Endodermal cell (in vitro differentiated cells): Measurements from ENCODE around the gene TTC28. TPM values are rescaled to one million over a fixed set of nuclear protein-coding genes. Genes with fewer than 3 reads are reported as not detected.

ENCODE experiments used
- DNase-seq: peaks from one replicate; pipeline ENCODE4 v3.0.0-alpha.2; 2017
- H3K27ac ChIP-seq: 2 replicates; pipeline ENCODE4 v1.5.1; 2013; ENCODE audit warnings: mild to moderate bottlenecking, low read depth, low read length, moderate library complexity
- H3K27me3 ChIP-seq: 2 replicates; pipeline ENCODE4 v1.6.1; 2013; ENCODE audit warnings: mild to moderate bottlenecking, low read length, moderate library complexity; ENCODE audit not compliant: insufficient read depth, control insufficient read depth, poor library complexity, severe bottlenecking
- H3K36me3 ChIP-seq: 2 replicates; pipeline ENCODE4 v1.7.0; 2013; ENCODE audit warnings: mild to moderate bottlenecking, low read length, moderate library complexity; ENCODE audit not compliant: control insufficient read depth, insufficient read depth
- H3K4me1 ChIP-seq: one replicate; pipeline ENCODE4 v1.7.0; 2013; ENCODE audit warnings: low read length; ENCODE audit not compliant: control insufficient read depth, insufficient read depth
- H3K4me3 ChIP-seq: 2 replicates; pipeline ENCODE4 v1.5.1; 2013; ENCODE audit warnings: mild to moderate bottlenecking, low read length, moderate library complexity
- H3K9ac ChIP-seq: 2 replicates; pipeline ENCODE4 v1.6.1; 2013; ENCODE audit warnings: mild to moderate bottlenecking, low read length, moderate library complexity; ENCODE audit not compliant: poor library complexity, severe bottlenecking; ENCODE audit errors: extremely low read depth
- H3K9me3 ChIP-seq: 2 replicates; pipeline ENCODE4 v1.6.1; 2013; ENCODE audit warnings: mild to moderate bottlenecking, low read length, moderate library complexity; ENCODE audit not compliant: control insufficient read depth
- H3K27ac Mint-ChIP-seq: 2 replicates; pipeline ENCODE4 v1.8.0; 2020; ENCODE audit warnings: mixed read lengths
- H3K27me3 Mint-ChIP-seq: 2 replicates; pipeline ENCODE4 v1.8.0; 2021; ENCODE audit warnings: mild to moderate bottlenecking, mixed read lengths; ENCODE audit not compliant: insufficient read depth
- H3K36me3 Mint-ChIP-seq: 2 replicates; pipeline ENCODE4 v1.8.0; 2020; ENCODE audit warnings: low read depth, mixed read lengths
- H3K4me1 Mint-ChIP-seq: 2 replicates; pipeline ENCODE4 v1.8.0; 2020; ENCODE audit warnings: mixed read lengths
- H3K4me3 Mint-ChIP-seq: 2 replicates; pipeline ENCODE4 v1.8.0; 2020; ENCODE audit warnings: mild to moderate bottlenecking, moderate library complexity, mixed read lengths
- H3K9me3 Mint-ChIP-seq: 2 replicates; pipeline ENCODE4 v1.8.0; 2020; ENCODE audit warnings: mild to moderate bottlenecking, mixed read lengths
- WGBS, 2 experiments: methylation state at CpG; one replicate each; pipeline versions ENCODE4 v1.1.5 to v1.1.7; 2013; ENCODE audit warnings: missing lambda C conversion rate in 2 of 2, mixed read lengths in 1 of 2; ENCODE audit not compliant: insufficient coverage in 1 of 2, insufficient read length in 1 of 2; 5-methylcytosine and 5-hydroxymethylcytosine counted together
- total RNA-seq, 2 donors: library from RNA; stranded (reverse); fragmentation: NEBNext Ultra II Directional in 1 of 2; extraction: Animal tissue kit (Norgen Biotek cat#: 25700) in 1 of 2; gene quantifications; 2 replicates in 1 of 2; 3 replicates in 1 of 2; pipeline ENCODE4 v1.2.1, GENCODE V29; 2021
- TF ChIP-seq, protein P1 (sequence below): fragments of 200-600 bp; sonication (generic); conservative IDR thresholded peaks from 2 replicates; pipeline ENCODE4 v1.5.0; 2021; ENCODE audit warnings: antibody characterized with exemption, mild to moderate bottlenecking

The TTC28 gene
- total RNA-seq, 2 donors from 2014 or later = 28.6 to 34.0 TPM

GRCh38 chr22:28449041-28449440 lies 230.6 kb downstream of the TTC28 start:
- Mint-ChIP-seq H3K4me3 (no peak overlapping the region), H3K36me3 (no peaks in the 10 kb centered on the region), H3K27ac (no peak overlapping the region), H3K4me1 (peaks cover 5% of the 10 kb centered on the region), H3K27me3 (no peaks in the 10 kb centered on the region), H3K9me3 (no peaks in the 10 kb centered on the region)
- H3K4me3 ChIP-seq = no peak overlapping the region
- WGBS, 2 experiments = 85 to 100% methylated on average over 1 of the region's 1 CpG
- no peak for DNase-seq
- H3K4me1 ChIP-seq = no peaks in the 10 kb centered on the region
- TF ChIP-seq, protein P1, sequence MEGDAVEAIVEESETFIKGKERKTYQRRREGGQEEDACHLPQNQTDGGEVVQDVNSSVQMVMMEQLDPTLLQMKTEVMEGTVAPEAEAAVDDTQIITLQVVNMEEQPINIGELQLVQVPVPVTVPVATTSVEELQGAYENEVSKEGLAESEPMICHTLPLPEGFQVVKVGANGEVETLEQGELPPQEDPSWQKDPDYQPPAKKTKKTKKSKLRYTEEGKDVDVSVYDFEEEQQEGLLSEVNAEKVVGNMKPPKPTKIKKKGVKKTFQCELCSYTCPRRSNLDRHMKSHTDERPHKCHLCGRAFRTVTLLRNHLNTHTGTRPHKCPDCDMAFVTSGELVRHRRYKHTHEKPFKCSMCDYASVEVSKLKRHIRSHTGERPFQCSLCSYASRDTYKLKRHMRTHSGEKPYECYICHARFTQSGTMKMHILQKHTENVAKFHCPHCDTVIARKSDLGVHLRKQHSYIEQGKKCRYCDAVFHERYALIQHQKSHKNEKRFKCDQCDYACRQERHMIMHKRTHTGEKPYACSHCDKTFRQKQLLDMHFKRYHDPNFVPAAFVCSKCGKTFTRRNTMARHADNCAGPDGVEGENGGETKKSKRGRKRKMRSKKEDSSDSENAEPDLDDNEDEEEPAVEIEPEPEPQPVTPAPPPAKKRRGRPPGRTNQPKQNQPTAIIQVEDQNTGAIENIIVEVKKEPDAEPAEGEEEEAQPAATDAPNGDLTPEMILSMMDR = no peak
- H3K36me3 ChIP-seq = no peaks in the 10 kb centered on the region
- no peaks in the 10 kb centered on the region for H3K9me3 ChIP-seq
- no peak overlapping the region for H3K9ac ChIP-seq
- no peak overlapping the region for H3K27ac ChIP-seq
- no peaks in the 10 kb centered on the region for H3K27me3 ChIP-seq

- Mint-ChIP-seq H3K4me3 (no peak overlapping the region), H3K27me3 (no peaks in the 10 kb centered on the region), H3K36me3 (no peaks in the 10 kb centered on the region), H3K4me1 (peaks cover 7% of the 10 kb centered on the region), H3K9me3 (no peaks in the 10 kb centered on the region), H3K27ac (peak overlapping the region; percentile 57)
- H3K36me3 ChIP-seq = no peaks in the 10 kb centered on the region
- 83 to 88% methylated on average over 1 of the region's 1 CpG for whole genome bisulfite sequencing, 2 experiments
- TF ChIP-seq, protein P1 = no peak
- no peak for DNase-seq
- H3K27ac ChIP-seq = no peak overlapping the region
- H3K9me3 ChIP-seq = no peaks in the 10 kb centered on the region
- no peak overlapping the region for H3K9ac ChIP-seq
- H3K4me1 ChIP-seq = no peaks in the 10 kb centered on the region
- no peaks in the 10 kb centered on the region for H3K27me3 ChIP-seq
- no peak overlapping the region for H3K4me3 ChIP-seq
Measured at GRCh38 chr22:28448625-28449024, 231.0 kb downstream of the TTC28 start.

DNA sequence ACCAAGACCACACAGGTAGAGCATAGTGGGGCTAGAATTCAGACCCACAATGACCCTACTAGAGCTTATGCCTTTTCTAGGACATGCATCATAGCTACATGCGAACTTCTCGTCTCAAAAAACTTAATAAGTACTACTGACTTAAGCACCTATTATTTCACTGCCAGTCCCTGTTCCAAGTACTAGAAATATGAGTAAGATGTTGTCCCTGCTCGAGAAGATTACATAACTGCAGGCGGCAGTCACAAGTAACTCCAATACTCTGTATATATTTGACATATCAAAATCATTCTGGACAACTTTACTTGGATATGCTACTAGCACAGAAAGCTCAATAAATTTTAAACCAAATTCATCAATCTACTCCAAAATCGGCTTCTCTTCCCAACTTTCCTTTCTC lies 235.0 kb downstream of the TTC28 start:
- no peaks in the 10 kb centered on the region for H3K27me3 ChIP-seq
- H3K4me3 Mint-ChIP-seq = no peak overlapping the region
- DNase-seq = no peak

More for the DNA sequence above, 235.0 kb downstream of the TTC28 start:
- no peaks in the 10 kb centered on the region for H3K9me3 Mint-ChIP-seq
- peaks cover 8% of the 10 kb centered on the region for H3K4me1 ChIP-seq
- H3K9ac ChIP-seq = no peak overlapping the region
- no peaks in the 10 kb centered on the region for H3K36me3 ChIP-seq
- TF ChIP-seq, protein P1 = no peak
- WGBS, 2 experiments = 93 to 95% methylated on average over 4 to 5 of the region's 5 CpGs
- H3K27me3 Mint-ChIP-seq = no peaks in the 10 kb centered on the region
- no peaks in the 10 kb centered on the region for H3K36me3 Mint-ChIP-seq
- no peak overlapping the region for H3K27ac ChIP-seq
- H3K27ac Mint-ChIP-seq = no peak overlapping the region
- no peak overlapping the region for H3K4me3 ChIP-seq
- no peaks in the 10 kb centered on the region for H3K9me3 ChIP-seq
- peaks cover 25% of the 10 kb centered on the region for H3K4me1 Mint-ChIP-seq
